K562 (cell line): ENCODE results near the gene ADAMTS15.

ENCODE experiments used
- BRCA1 ChIP-seq, 2 experiments: fragments of 450-650 bp in 1 of 2; sonication (generic) in 1 of 2; formaldehyde crosslinking in 1 of 2; IDR thresholded peaks; 2 replicates each; pipeline versions ENCODE4 v1.5.0 to v1.6.1; 2017 to 2020; ENCODE audit warnings: mild to moderate bottlenecking in 1 of 2, missing genetic modification reagents in 1 of 2
- EGR1 ChIP-seq: fragments of 450-650 bp; conservative IDR thresholded peaks from 2 replicates; pipeline ENCODE4 v1.6.1; 2017; ENCODE audit warnings: mild to moderate bottlenecking
- FOSL1 ChIP-seq: fragments of 200-800 bp; sonication (Bioruptor generic); conservative IDR thresholded peaks from 2 replicates; pipeline ENCODE4 v1.6.1; 2016; ENCODE audit warnings: missing genetic modification characterization, missing compliant biosample characterization
- FOXA1 ChIP-seq: fragments of 450-650 bp; IDR thresholded peaks from 2 replicates; pipeline ENCODE4 v1.6.1; 2016; ENCODE audit warnings: mild to moderate bottlenecking, borderline replicate concordance
- GATAD2B ChIP-seq: fragments of 450-650 bp; IDR thresholded peaks from 2 replicates; pipeline ENCODE4 v1.6.1; 2017; ENCODE audit warnings: mild to moderate bottlenecking, borderline replicate concordance
- NR2F6 ChIP-seq: fragments of 450-650 bp; formaldehyde crosslinking; IDR thresholded peaks from 2 replicates; pipeline ENCODE4 v1.4.0; 2020; ENCODE audit warnings: mild to moderate bottlenecking
- POLR2AphosphoS5 ChIP-seq: IDR thresholded peaks from 2 replicates; pipeline ENCODE4 v1.6.1; 2011; ENCODE audit warnings: mild to moderate bottlenecking, low read depth, low read length, moderate library complexity; ENCODE audit not compliant: control insufficient read depth, insufficient read depth
- SMAD1 ChIP-seq: fragments of 150-350 bp; IDR thresholded peaks from 2 replicates; pipeline ENCODE4 v1.6.1; 2014; ENCODE audit warnings: low read length, low read depth; ENCODE audit not compliant: partially characterized antibody
- XRCC5 ChIP-seq: fragments of 200-400 bp; formaldehyde crosslinking; IDR thresholded peaks from 2 replicates; pipeline ENCODE4 v1.6.1; 2017; ENCODE audit warnings: low read depth, mild to moderate bottlenecking, low read length
- TF ChIP-seq, protein P1 (sequence below), 3 experiments: IDR thresholded peaks in 2 of 3; conservative IDR thresholded peaks in 1 of 3; 2 replicates each; pipeline ENCODE4 v1.5.1; 2011 to 2012; ENCODE audit warnings: low read length in 3 of 3, mild to moderate bottlenecking in 3 of 3, control low read depth in 2 of 3, improper control_type of control experiment in 1 of 3, inconsistent platforms in 1 of 3, low read depth in 1 of 3, mixed read lengths in 1 of 3, moderate library complexity in 1 of 3; ENCODE audit not compliant: insufficient read depth in 2 of 3

DNA sequence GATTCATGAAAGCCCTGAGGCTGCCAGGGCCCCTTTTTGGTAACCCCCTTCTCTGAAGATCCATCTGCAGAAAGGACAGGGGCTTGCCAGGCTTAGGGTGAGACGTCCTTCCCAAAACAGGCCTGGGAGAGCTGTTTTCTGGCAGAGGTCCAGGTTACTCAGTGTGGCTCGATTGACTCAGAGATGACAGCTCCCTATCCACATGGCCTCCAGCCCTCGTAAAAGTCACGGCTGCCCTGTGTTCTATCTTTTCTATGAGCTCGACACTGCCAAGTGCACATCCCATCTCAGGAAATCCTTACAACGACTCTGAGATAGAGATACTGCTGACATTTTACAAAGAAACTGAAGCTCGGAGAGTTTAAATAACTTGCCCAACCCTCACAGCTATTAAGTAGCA is 40.5 kb upstream of the ADAMTS15 start:
- no peak for TF ChIP-seq SMAD1
- no peak for TF ChIP-seq POLR2AphosphoS5
- TF ChIP-seq, protein P1, sequence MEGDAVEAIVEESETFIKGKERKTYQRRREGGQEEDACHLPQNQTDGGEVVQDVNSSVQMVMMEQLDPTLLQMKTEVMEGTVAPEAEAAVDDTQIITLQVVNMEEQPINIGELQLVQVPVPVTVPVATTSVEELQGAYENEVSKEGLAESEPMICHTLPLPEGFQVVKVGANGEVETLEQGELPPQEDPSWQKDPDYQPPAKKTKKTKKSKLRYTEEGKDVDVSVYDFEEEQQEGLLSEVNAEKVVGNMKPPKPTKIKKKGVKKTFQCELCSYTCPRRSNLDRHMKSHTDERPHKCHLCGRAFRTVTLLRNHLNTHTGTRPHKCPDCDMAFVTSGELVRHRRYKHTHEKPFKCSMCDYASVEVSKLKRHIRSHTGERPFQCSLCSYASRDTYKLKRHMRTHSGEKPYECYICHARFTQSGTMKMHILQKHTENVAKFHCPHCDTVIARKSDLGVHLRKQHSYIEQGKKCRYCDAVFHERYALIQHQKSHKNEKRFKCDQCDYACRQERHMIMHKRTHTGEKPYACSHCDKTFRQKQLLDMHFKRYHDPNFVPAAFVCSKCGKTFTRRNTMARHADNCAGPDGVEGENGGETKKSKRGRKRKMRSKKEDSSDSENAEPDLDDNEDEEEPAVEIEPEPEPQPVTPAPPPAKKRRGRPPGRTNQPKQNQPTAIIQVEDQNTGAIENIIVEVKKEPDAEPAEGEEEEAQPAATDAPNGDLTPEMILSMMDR (IDR thresholded peaks at IDR 0.05 in 2 of 3, conservative IDR thresholded peaks at IDR 0.05 in 1 of 3; ENCODE audit: insufficient read depth in 2 of 3, low read depth in 1 of 3, low read length in 3 of 3), result no peak
- TF ChIP-seq EGR1, result no peak
- no peak for TF ChIP-seq BRCA1 (IDR thresholded peaks at IDR 0.05)
- TF ChIP-seq BRCA1 (CRISPR knock-in tag; IDR thresholded peaks at IDR 0.05), result no peak
- no peak for TF ChIP-seq FOSL1
- no peak for TF ChIP-seq FOXA1
- TF ChIP-seq NR2F6 (CRISPR knock-in tag), result no peak
- TF ChIP-seq XRCC5, result no peak
- TF ChIP-seq GATAD2B, result no peak
